ENCODE results near the gene ACLY.
A peak's percentile ranks its signal among the peaks of the same experiment; 100 is the strongest.
"Not testable (repeated sequence)": the region's sequence is repeated elsewhere in the genome, so short reads cannot be mapped to it uniquely, and the experiment has no call there.

Gene ACLY

DNA sequence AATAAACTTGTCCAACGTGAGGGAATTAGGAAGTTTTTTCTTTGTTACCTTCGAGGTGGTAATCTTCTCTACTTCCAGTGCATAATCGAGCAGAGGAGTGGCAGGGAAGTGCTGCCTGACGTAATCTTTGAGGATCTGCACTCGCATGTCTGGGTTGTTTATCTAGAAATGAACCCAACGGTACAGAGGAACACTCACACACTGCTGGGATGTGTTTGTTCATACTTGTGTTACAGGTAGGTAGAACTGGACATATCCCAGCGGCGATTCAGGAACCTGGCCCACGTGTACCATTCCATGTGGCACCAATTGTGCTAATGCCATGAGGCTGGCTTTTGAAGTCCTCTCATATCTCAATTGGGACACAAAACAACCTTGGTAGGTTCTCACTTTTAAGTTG lies 49.3 kb downstream of the ACLY start:
- no peak for DNase-seq

DNA sequence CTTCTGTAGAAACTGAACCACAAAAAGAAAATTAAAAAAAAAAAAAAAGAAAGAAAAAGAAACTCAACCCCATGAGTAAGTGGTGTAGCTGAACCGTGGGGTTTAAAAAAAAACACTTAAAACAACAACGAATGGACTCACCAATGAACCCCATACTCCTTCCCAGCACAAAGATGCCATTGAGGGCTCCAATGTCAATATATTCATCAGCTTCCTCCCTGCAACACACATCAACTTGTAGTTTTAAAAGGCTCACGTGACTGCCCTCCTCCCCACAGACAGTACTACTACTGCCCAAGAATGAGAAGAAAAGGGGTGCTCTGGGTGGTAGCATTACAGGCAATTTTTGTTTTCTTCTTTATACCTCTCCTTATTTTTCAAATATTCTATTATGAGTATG lies 50.2 kb downstream of the ACLY start:
- DNase-seq: no peak

DNA sequence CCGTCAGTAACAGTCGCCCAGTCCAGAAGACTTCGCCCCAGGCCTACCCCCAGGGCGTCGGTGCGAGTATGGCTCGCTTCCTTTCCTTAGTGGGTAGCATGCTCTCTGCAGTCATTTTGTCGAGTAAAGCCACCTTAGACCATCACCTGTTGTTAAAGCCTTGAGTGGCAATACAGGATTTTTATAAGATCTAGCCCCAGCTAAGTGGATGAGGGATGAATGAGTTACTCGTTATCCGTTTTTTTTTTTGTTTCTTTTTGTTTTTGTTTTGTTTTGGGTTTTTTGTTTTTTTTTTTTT lies 53.2 kb downstream of the ACLY start:
- no peak for DNase-seq

DNA sequence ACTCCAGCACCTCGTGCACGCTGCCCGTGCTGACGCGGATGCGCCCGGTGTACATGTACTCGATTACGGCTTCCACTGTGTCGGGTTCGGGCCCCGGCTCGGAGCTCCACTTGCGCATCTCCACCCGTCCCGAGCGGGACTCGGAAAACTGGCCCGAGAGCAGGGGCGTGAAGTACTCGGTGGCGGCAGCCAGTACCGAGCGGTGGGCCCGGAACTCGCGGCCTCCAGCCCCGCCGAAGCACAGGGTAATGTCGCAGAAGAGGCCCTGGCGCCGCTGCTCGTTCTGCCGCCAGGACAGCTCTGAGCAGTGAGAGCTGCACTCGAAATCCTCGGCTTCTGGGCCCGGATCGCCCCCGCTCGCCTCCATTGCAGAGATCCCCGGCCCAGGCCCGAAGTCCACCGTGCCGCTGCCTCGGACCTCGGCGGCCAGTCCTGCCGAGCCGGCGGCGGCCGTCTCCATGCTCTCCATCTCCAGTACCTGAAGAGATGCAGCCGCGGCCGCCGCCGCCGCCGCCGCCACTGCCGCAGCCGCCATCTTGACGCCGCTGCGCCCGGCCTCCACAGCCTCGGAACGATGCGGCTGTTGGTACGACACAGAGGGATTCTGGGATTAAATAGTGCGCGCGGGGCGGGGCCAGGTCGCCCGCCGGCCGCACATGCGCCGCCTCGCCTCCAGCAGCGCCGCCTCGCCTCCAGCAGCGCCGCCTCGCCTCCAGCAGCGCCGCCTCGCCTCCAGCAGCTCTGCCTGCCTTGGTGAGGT lies 53.7 kb downstream of the ACLY start, which contains the start of gene KLHL11:
Gene KLHL11 (minus strand): TSS at position 588 of the 760 bp plus-strand sequence. CDS start 53 bp downstream, at position 535.
- peak; percentile 56 for DNase-seq

DNA sequence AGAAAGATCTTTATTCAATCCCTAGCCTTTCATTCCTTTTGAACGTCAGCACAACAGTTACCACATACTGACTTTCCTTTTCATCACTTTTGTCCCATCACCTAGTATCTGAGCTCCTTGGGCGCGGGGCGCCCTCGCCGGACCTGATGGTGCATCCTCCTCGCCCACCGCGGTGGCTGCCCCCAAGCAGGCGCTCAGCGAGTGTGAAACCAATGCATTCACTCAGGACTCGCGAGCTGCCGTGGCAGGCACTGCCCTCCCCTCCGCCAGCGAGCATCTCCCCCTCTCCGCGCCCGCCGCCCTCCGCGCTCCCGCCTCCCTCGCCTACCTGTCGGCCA lies 54.3 kb downstream of the ACLY start:
- DNase-seq: no peak

DNA sequence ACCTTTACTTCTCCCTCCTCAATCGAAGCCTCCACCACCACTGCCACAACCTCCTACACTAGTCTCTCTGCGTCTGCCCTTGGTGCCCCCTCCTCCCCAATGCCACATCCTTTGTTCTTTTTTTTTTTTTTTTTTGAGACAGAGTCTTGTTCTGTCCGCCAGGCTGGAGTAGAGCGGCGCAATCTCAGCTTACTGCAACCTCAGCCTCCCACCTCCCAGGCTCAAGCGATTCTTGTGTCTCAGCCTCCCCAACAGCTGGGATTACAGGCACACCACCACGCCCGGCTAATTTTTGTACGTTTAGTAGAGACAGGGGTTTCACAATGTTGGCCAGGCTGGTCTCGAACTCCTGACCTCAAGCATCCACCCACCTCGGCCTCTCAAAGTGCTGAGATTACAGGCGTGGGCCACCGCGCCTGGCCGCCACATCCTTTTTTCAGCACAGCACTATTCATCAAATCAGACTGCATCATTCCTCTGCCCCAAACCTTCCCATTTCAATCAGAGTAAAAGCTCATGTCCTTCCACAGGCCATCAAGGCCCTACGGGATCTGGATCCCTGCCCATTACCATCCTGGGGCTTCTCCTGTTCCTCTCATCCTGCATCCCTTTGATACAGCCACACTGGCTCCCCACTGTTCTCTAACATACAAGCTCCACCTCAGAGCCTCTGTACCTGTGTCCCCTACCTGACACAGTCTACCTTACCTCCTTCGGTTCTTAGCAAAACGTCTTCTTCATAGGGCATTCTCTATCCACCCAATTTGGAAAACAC lies 55.5 kb downstream of the ACLY start:
- DNase-seq: no peak

DNA sequence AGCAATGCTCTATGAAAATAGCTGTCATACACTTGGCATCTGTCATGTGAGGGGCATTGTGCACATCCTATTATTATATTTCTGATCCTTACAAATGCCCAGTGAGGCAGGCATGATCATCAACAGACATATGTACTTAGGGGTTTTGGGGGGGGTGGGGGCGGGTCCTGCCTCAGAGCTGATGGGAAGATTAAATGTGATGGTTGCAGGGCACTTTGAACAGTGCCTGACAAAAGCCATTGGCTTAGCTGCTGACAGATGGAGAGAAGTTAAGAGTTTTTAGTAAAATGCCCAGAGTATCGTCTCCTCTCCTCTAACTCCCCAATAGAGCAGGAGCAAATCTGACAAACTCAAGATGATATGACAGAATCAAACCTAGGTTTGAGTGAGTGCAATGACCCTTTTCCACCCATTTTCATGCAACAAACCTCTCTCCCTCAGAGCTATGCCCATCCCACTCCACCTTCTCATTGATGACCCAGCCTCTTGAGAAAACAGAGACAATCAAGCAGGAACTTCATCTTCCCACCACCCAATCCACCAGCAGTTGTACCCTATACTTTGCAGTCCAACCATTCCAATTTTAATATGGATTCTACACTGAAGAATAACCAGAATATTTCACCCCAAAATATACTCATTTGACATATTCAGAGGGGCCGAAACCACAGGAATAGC lies 58.4 kb downstream of the ACLY start:
- no peak for DNase-seq

DNA sequence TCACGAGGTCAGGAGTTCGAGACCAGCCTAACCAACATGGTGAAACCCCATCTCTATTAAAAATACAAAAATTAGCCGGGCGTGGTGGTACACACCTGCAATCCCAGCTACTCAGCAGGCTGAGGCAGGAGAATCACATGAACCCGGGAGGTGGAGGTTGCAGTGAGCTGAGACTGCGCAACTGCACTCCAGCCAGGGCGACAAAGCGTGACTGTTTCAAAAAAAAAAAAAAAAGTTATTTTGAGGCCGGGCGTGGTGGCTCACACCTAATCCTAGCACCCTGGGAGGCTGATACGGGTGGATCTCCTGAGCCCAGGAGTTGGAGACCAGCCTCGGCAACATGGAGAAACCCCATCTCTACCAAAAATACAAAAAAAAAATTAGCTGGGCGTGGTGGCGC lies 67.4 kb downstream of the ACLY start:
- not testable (repeated sequence) for DNase-seq

DNA sequence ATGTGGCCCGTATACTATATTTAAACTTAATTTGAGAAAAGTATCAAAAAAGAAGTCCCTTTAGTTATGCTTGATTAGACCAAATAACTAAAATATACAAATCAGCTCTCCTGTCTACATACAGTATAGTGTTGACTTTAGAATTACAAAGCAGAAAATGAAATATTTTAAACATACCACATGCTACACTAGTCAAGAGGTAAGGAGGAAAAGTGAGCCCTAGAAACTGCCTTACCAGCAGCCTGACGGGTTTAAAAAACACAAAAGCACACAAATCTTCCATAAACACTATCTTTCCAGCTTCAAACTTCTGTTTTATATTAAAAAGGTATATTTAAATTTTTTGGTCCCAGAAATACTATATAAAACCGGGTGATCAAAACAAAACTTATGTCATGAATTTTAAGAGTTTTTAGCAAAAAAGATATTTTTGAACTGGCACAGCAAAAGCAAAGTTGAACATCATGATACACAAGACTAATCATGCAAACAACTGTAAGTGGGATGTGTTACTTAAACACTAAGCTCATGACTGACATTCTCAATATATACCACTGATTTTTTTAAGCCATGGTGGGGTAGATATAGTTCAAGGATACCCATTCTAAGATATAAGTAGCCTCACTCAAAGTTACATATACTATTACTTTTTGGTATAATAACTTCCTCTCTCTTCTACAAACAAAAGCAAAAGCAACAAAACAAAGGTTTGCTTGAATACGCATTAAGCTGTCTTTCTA lies 69.3 kb downstream of the ACLY start:
- DNase-seq: no peak

DNA sequence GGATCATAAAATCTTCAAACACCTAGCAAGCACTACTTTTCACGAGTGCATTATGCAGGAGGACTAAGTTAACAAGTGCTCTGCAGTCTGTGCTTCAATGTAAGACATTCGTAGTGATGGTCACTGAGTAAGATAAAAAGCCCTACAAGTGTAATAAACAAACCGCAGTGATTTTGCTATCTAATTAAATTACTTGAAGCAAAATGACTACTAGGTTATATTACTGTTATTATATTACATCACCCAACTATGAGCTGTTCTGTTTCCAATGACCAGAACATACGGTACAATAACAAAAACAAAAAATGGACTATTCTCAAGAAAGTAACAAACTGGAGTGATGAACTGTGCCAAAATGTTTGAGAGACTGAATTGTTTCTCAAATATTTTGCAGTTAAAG lies 70.0 kb downstream of the ACLY start:
- DNase-seq: no peak

DNA sequence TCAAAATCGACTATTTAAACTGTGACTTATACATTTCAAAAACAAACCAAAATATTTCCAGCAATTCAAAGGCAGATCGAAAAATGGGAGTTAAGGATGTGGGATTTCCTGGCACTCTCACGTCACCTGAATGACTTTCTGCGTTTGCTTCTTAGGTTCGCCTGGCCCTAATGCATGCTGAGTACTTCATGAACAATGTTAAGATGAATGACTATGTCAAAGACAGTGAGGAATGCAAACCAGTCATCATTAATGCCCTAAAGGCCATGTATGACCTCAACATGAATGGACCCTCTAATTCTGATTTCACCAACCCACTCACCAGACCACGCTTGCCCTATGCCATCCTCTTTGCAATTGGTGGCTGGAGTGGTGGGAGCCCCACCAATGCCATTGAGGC lies 73.8 kb downstream of the ACLY start:
- DNase-seq: no peak

DNA sequence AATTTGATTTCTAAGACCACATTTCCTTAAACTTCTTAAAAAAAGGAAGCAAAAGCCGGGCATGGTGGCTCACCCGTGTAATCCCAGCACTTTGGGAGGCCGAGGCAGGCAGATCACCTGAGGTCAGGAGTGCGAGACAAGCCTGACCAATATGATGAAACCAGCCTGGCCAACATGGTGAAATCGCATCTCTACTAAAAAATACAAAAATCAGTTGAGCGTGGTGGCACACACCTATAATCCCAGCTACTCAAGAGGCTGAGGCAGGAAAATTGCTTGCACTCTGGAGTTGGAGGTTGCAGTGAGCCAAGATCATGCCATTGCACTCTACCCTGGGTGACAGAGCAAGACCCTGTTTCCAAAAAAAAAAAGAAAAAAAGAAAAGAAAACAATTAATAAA lies 78.0 kb downstream of the ACLY start:
- DNase-seq: not testable (repeated sequence)

DNA sequence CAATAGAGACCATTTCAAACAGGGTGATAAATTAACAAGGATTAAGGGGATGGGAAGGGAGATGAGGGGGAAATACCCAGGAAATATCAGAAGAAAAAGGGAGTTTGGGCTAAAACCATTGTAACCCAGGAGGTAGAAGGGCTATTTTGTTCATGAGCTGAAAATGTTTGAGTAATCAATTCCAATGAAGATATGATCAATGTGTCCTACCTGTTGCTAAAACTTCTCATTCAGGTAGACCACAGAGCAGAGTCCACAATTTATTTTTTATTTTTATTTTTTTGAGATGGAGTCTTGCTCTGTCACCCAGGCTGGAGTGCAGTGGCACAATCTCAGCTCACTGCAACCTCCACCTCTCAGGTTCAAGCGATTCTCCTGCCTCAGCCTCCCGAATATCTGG lies 79.3 kb downstream of the ACLY start:
- DNase-seq: not testable (repeated sequence)

DNA sequence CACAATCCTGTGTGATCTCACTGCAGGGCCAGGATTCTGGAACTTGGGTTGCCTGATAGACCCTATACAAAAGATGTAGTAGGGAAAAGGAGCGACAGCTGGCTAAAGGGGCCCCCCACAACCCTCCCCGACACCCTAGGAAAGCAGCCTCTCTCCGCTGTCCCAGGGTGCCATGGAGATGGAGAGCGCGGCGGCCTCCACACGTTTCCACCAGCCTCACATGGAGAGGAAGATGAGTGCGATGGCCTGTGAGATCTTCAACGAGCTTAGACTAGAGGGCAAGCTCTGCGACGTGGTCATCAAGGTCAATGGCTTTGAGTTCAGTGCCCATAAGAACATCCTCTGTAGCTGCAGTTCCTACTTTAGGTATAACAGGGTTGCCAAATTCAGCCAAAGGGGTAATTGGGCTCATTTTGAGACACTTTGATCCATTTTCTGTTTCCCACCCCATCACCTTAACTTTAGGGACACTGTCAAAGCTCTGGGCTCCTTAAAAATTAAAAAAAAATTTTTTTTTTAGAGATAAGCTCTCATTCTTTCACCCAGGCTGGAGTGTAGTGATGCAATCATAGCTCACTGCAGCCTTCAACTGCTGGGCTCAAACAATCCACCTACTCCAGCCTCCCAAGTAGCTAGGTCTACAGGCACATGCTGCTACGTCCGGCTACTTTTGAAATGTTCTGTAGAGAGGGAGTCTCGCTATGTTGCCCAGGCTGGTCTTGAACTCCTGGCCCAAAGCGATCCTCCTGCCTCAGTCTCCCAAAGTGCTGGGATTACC lies 80.8 kb downstream of the ACLY start, which contains the start of gene KLHL10:
Gene KLHL10 (plus strand): TSS at position 65 of the 778 bp plus-strand sequence. CDS start 108 bp downstream, at position 173.
- no peak for DNase-seq

DNA sequence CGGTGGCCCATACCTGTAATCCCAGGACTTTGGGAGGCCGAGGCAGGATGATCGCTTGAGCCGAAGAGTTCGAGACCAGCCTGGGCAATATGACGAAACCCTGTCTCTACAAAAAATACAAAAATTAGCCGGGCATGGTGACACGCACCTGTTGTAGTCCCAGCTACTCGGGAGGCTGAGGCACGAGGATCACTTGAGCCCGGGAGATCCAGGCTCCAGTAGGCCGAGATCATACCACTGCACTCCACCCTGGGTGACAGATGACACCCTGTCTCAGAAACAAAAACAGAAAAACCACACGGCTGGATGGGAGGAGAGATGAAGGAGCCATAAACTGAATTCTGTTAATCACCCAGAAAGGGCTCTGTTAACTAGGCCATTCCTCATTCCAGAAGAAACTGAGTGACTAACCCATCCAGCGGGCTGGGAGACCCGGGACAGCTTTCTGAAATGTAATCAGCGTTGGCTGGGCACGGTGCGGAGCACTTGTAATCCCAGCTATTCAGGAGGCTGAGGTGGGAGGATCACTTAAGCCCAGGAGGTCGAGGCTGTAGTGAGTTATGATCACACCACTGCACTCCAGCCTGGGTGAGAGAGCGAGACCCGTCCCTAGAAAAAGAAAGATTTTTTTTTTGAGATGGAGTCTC lies 82.1 kb downstream of the ACLY start:
- no peak for DNase-seq

DNA sequence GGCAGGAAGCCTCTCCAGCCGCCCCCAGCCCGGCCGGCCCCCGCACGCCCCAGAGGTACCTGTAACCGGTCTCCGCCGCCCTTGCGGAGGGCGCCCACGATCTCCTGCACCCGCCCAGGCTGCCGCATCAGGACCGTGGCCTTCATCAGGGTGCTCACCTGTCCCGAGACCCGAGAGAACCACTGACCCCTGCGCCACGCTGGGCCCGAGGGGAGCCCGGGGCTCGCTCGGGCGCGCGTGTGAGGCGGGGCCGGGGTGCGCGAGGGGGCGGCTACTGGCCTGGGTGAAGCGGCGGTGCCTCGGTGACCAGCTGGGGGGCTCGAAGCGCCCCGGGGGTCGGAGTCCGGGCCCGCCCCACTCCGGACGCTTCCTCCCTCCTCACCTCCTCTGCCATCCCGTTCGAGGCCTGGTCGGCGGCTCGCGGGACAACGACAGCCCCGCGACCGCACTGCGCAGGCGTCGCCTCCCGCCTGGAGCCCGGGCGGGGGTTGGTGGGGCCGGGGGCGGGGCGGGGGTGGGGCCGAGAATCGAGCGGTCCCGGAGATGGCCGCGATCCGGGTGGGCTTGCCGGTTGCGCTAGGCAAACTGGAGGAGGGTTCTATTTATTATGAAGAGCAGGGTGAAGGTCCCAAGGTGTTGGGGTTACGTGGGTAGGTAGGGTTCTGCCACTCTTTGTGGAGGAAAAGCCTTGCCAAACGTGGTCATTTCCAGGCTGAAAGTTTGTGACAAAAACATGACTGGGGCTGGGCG lies 82.8 kb downstream of the ACLY start, which contains the start of gene NT5C3B:
Gene NT5C3B (minus strand): TSS at position 433 of the 750 bp plus-strand sequence. CDS start 39 bp downstream, at position 394.
- DNase-seq: no peak

DNA sequence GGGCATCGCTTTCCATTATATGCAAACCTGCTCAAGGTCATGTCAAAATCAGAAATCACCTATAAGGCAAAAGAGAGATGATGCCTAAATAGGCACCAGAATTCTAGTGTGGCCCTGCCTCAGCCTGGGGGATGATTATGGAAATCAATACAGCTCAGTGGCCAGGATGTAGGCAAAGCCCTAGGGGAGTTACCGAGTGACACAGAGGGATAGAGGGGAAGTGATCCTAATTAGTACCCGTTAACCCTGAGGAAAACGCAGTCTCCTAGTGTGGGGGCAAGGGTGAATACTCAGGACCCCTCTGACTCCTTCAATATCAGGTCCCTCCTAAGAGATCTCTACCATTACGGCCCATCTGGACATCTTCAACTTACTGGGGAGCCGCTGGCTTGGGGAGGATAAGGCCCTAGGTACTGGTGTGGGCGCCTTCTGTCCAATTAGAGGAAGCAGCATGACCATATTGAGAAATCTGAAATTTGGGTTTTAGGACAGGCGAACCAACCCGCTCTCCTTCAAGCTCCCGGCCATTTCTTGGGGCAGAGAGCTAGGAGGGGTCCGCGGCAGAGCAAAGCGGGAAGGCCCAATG lies 83.4 kb downstream of the ACLY start:
- no peak for DNase-seq

DNA sequence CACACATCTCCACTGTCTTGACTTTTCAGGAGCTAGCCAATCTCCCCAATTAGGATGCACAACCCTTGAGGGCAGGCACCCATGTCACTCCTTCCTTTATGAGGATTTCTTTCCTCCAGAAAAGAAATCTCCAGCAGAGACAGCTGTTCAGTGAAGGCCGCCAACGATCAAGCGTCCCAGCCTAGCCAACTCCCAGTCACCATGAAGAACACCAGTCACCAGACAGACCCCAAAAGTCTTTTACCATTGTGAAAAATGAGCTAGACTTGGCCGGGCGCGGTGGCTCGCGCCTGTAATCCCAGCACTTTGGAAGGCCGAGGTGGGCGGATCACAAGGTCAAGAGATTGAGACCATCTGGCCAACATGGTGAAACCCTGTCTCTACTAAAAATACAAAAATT lies 88.8 kb downstream of the ACLY start:
- DNase-seq: not testable (repeated sequence)

DNA sequence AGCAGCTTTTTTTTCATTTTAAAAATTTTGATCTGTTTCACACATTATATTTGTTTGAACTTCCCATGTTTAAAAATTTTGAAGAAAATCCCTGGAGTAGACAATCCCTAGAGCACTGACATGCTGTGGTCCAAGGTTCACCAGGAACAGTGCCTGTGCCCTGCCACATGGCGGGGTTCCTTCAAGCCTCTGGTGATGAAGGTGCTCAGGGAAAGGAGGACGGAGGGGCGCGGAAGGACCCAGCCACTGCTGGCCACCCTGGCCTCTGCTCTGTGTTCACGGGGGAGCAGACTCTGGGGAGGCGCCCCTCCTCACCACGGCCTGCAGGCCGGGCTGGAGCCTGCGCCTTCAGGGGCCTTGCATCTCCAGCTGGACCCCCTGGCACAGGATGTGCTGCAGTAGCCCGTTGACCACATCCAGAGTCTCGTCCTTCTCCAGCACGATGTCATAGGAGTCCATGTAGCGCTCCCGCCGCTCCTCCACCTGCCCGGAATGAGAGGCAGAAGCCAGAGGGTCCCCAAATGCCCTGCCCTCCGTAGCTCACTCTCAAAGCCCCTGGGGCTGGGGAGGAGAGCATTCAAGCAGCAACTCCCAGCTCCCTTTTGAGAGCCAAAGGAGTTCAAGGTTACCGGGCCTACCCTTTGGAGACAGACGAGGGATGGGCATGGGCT lies 93.4 kb downstream of the ACLY start:
- no peak for DNase-seq

DNA sequence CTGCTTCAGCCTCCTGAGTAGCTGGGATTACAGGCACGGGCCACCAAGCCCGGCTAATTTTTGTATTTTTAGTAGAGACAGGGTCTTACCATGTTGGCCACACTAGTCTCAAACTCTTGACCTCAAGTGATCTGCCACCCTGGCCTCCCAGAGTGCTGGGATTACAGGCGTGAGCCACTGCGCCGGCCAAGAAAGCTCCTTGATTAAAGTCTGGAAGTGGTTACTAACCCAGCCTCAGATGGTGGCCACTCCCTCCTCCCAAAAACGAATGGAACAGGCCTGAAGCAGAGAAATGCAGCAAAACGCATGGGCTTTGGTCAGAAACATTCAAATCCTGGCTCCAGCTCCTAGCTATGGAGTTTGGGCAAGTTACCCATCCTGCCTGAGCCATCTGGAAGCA lies 94.7 kb downstream of the ACLY start:
- no peak for DNase-seq

All from NCI-H2029 treated with DMSO at 0.1 percent for 48 hours (cell line).